ENCODE data around the gene MCL1. TPM values are rescaled to one million over a fixed set of nuclear protein-coding genes. Genes with fewer than 3 reads are reported as not detected.

Gene MCL1
- total RNA-seq, 4 donors from 2014 or later = 212 to 353 (median 317) TPM

DNA sequence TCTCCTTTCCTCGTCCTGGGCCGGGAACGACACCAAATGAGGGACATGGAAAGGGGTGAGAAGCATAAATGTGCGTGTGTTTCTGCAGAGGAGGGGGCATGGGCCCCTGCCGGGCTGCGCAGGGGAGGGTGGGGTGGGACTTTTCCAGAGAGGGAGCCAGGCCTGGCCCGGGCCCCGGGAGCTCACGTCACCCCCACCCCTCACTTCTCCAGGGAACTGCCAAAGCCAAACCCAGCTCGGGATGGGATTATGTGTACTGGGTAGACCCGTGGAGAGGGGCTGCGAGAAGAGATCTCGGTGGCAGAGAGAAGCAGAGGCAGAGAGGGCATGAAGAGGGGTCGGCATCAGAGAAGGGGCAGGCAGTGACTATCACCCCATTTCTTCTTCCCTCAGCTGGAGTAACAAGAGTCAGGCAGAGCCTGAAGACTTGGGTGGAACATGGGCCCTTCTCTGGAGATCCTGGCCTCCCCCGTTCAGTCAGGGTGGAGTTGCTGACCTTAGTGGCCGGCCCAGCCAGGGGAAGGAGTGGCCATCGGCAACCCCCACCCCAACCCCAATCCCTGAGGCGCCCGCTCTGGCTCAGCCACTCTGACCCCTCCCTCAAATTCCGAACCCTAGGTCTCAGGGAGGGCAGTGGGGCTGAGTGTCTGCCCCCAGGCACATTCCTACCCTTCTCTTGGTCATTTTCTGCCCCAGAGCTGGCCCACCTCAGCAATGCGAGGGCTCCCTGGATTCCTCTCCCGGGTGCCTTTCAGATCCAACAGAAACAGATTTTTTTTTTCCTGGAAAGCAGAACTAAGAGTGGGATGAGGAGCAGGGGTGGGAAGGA, 29.0 kb downstream of the MCL1 start:
- Histone ChIP-seq H3K36me3 (peaks cover 0 to 15% of the 10 kb centered on the region in 2 donors), H3K9me3 (no peaks in the 10 kb centered on the region), H3K27ac (peak overlapping the region; percentile 74 to 98 (median 94)), H3K4me1 (peaks cover 0 to 62% (median 19%) of the 10 kb centered on the region in 3 donors), H3K27me3 (no peaks in the 10 kb centered on the region), H3K4me3 (peak overlapping the region; percentile 63 to 69)
- 19 to 24% methylated on average over 8 to 11 of the region's 22 CpGs for WGBS, 2 donors (ENCODE audit: low coverage in 1 of 2)
- TF ChIP-seq, protein P1, sequence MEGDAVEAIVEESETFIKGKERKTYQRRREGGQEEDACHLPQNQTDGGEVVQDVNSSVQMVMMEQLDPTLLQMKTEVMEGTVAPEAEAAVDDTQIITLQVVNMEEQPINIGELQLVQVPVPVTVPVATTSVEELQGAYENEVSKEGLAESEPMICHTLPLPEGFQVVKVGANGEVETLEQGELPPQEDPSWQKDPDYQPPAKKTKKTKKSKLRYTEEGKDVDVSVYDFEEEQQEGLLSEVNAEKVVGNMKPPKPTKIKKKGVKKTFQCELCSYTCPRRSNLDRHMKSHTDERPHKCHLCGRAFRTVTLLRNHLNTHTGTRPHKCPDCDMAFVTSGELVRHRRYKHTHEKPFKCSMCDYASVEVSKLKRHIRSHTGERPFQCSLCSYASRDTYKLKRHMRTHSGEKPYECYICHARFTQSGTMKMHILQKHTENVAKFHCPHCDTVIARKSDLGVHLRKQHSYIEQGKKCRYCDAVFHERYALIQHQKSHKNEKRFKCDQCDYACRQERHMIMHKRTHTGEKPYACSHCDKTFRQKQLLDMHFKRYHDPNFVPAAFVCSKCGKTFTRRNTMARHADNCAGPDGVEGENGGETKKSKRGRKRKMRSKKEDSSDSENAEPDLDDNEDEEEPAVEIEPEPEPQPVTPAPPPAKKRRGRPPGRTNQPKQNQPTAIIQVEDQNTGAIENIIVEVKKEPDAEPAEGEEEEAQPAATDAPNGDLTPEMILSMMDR (IDR thresholded peaks at IDR 0.05) = no peak
- no peak for TF ChIP-seq POLR2A (IDR thresholded peaks at IDR 0.05)
- no peak for TF ChIP-seq EP300 (IDR thresholded peaks at IDR 0.05)
- TF ChIP-seq POLR2AphosphoS5 (IDR thresholded peaks at IDR 0.05) = peak; percentile 40
- peak; percentile 34 for ATAC-seq

DNA sequence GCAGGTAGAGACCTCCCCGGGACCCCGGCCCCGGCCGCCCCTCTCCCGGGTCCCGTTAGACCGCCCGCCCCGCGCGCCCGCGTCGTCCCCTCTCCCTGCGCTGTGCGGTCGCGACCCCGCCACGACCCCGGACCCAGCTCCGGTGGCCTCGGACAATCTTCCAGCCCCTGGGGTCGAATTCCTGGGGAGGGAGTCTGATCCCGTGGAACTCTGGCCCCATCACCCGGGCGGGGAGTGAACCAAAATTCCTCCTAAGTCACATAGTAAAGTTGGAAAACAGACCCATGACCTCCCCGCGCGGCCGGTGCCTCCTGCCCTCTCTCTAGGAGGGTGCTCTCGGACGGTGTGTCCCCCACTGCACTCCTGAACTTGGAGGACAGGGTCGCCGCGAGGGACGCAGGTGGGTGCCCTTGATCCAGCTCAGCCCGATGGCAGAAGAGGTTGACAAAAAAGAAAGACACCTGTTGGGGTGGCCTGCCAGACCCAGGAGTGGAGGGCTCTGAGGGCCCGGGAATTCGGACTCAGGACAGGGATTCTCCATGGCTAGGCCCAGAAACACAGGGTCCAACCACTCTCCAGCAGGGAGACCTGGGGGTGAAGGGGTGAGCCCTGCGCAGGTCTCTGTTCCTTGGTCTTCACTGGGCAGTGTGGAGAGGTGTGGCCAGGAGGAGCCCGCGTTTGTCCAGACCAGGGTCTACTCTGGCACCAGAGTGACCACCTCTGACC, 29.8 kb downstream of the MCL1 start:
- Histone ChIP-seq H3K27ac (peak overlapping the region; percentile 74 to 98 (median 94)), H3K9me3 (no peaks in the 10 kb centered on the region), H3K4me1 (peaks cover 0 to 62% (median 19%) of the 10 kb centered on the region in 3 donors), H3K4me3 (peak overlapping the region; percentile 63 to 69), H3K27me3 (no peaks in the 10 kb centered on the region), H3K36me3 (peaks cover 0 to 10% of the 10 kb centered on the region in 2 donors)
- no peak for ATAC-seq
- 10 to 20% methylated on average over 1 to 7 of the region's 43 CpGs for WGBS, 2 donors (ENCODE audit: low coverage in 1 of 2)
- TF ChIP-seq, protein P1 (IDR thresholded peaks at IDR 0.05) = peak in 1 of 4 experiments; percentile 42
- TF ChIP-seq POLR2AphosphoS5 (IDR thresholded peaks at IDR 0.05) (peak; percentile 25), POLR2A (IDR thresholded peaks at IDR 0.05) (no peak), EP300 (IDR thresholded peaks at IDR 0.05) (no peak)

DNA sequence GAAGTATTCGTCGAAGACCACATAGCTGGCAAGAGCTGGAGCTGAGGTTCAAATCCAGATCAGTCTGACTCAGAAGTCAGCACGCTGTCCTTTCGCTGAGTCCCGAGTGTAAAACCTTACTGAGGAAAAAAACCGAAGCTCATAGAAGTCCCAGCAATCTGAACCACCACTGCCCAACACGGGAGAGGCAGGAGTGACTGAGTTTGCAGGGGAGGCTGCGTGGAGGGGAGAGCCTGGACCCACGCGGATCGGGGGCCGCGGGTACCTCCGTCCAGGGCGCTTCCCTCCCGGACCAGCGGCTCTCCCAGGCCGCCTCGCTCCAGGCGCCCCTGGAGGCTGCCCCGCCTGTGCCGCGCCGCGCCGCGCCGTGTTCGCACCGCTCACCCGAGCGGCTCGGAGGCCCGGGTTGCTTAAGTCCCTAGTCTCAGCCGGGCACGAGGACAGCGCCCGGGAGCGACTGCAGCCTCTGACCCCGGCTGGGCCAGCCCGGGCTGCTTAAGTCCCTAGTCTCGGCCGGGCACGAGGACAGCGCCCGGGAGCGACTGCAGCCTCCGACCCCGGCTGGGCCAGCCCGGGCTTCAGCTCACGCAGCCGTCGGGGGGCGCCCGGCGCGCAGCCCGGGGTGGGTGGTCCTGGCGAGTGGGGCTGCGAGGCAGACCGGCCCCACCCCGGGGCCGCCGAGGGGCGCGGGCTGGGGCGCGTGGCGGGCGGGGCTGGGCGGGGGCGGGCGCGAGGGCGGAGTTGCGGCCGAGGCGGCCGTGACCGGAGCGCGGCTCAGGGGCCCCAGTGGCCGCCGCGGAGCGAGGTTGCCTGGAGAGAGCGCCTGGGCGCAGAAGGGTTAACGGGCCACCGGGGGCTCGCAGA, 30.5 kb downstream of the MCL1 start, which contains the start of gene ADAMTSL4:
Gene ADAMTSL4 (plus strand): TSS at position 777 of the 864 bp plus-strand sequence. CDS start 2,881 bp downstream, outside the sequence.
- H3K36me3 ChIP-seq = peaks cover 0 to 2% of the 10 kb centered on the region in 2 donors
- H3K4me1 ChIP-seq = peaks cover 0 to 66% (median 17%) of the 10 kb centered on the region in 3 donors
- ATAC-seq = peak; percentile 62
- peak within 1 kb of the TSS; percentile 63 to 69 for H3K4me3 ChIP-seq
- peak within 1 kb of the TSS; percentile 74 to 98 (median 94) for H3K27ac ChIP-seq
- 0 to 3% methylated on average over 5 to 6 of the region's 91 CpGs for WGBS, 2 donors (ENCODE audit: low coverage in 1 of 2)
- no peaks in the 10 kb centered on the region for H3K9me3 ChIP-seq
- TF ChIP-seq POLR2AphosphoS5 (IDR thresholded peaks at IDR 0.05) (peak; percentile 27), EP300 (IDR thresholded peaks at IDR 0.05) (no peak), POLR2A (IDR thresholded peaks at IDR 0.05) (peak; percentile 38 to 40)
- TF ChIP-seq, protein P1 (IDR thresholded peaks at IDR 0.05) = peak in 3 of 4 experiments; percentile 36 to 52 (median 44)
- H3K27me3 ChIP-seq = no peaks in the 10 kb centered on the region

DNA sequence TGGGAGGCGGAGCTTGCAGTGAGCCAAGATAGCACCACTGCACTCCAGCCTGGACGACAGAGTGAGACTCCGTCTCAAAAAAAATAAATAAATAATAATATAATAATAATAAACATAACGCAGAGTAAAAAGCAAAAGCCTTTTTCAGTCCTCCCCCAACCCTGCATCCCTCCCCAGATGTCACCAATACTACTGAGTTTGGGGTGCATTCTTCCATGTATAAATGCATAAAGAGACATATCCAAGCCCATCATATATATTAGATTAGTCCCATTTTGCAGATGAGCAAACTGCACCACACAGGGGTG, 31.1 kb downstream of the MCL1 start:
- Histone ChIP-seq H3K4me3 (peak overlapping the region; percentile 63 to 69), H3K4me1 (peaks cover 0 to 60% (median 14%) of the 10 kb centered on the region in 3 donors), H3K9me3 (no peaks in the 10 kb centered on the region), H3K36me3 (no peaks in the 10 kb centered on the region), H3K27me3 (no peaks in the 10 kb centered on the region), H3K27ac (peak overlapping the region; percentile 71 to 98 (median 94))
- TF ChIP-seq, protein P1 (IDR thresholded peaks at IDR 0.05) = no peak
- TF ChIP-seq EP300 (IDR thresholded peaks at IDR 0.05) (no peak), POLR2A (IDR thresholded peaks at IDR 0.05) (no peak), POLR2AphosphoS5 (IDR thresholded peaks at IDR 0.05) (no peak)
- WGBS, 2 donors (ENCODE audit: low coverage in 1 of 2) = 4 to 31% methylated on average over 3 to 4 of the region's 4 CpGs
- no peak for ATAC-seq

Measured in gastroesophageal sphincter (tissue), 4 donors.